Stimulated activated CD4-positive, alpha-beta T cell treated with anti-CD3 and anti-CD28 coated beads, Interleukin-2, amount 100 ng/mL, for 48 hours (primary cell): Measurements from ENCODE around the gene ATP9B.

Experiments used
- DNase-seq, 2 donors: peaks; one replicate each; pipeline ENCODE4 v3.0.0-alpha.2; 2020

ATP9B gene

GRCh38 chr18:79335833-79336360 lies 266.7 kb downstream of the ATP9B start:
- no peak for DNase-seq

GRCh38 chr18:79336556-79337142 lies 267.5 kb downstream of the ATP9B start:
- no peak for DNase-seq

- no peak for DNase-seq
These were observed 268.0 kb downstream of the ATP9B start for GRCh38 chr18:79337184-79337583.

- no peak for DNase-seq
These were observed 268.4 kb downstream of the ATP9B start for GRCh38 chr18:79337620-79338019.

GRCh38 chr18:79339094-79339908 lies 270.1 kb downstream of the ATP9B start:
- DNase-seq = no peak

GRCh38 chr18:79343567-79344207 lies 274.5 kb downstream of the ATP9B start:
- DNase-seq = no peak

GRCh38 chr18:79344208-79344581 lies 275.0 kb downstream of the ATP9B start:
- no peak for DNase-seq

- DNase-seq = no peak
These were observed 276.2 kb downstream of the ATP9B start for GRCh38 chr18:79345366-79345765.

- no peak for DNase-seq
These were observed 276.8 kb downstream of the ATP9B start for GRCh38 chr18:79345981-79346380.

- DNase-seq = no peak
These were observed 278.9 kb downstream of the ATP9B start for GRCh38 chr18:79348066-79348465.

- DNase-seq = no peak
These were observed 283.2 kb downstream of the ATP9B start for GRCh38 chr18:79352432-79352831.

- no peak for DNase-seq
These were observed 284.1 kb downstream of the ATP9B start for GRCh38 chr18:79353267-79353666.

GRCh38 chr18:79354350-79354749 lies 285.2 kb downstream of the ATP9B start:
- DNase-seq = no peak

- DNase-seq = no peak
These were observed 286.5 kb downstream of the ATP9B start for GRCh38 chr18:79355433-79356335.

- DNase-seq = no peak
These were observed 287.2 kb downstream of the ATP9B start for GRCh38 chr18:79356435-79356834.

GRCh38 chr18:79360933-79361332 lies 291.7 kb downstream of the ATP9B start:
- DNase-seq = no peak

- DNase-seq = no peak
These were observed 292.8 kb downstream of the ATP9B start for GRCh38 chr18:79361766-79362522.

GRCh38 chr18:79365701-79366100 lies 296.5 kb downstream of the ATP9B start:
- DNase-seq = no peak

- DNase-seq = no peak
These were observed 297.2 kb downstream of the ATP9B start for GRCh38 chr18:79366177-79367094.

- DNase-seq = no peak
These were observed 298.3 kb downstream of the ATP9B start for GRCh38 chr18:79367480-79367879.

GRCh38 chr18:79367989-79368388 lies 298.8 kb downstream of the ATP9B start:
- no peak for DNase-seq
